ENCODE data around the gene TMEM121. TPM values are rescaled to one million over a fixed set of nuclear protein-coding genes. Genes with fewer than 3 reads are reported as not detected.

TMEM121 gene
- total and polyA plus RNA-seq, 2 of the 4 experiments (the other 2 are of a cell fraction) = 2.7 to 6.3 TPM

DNA sequence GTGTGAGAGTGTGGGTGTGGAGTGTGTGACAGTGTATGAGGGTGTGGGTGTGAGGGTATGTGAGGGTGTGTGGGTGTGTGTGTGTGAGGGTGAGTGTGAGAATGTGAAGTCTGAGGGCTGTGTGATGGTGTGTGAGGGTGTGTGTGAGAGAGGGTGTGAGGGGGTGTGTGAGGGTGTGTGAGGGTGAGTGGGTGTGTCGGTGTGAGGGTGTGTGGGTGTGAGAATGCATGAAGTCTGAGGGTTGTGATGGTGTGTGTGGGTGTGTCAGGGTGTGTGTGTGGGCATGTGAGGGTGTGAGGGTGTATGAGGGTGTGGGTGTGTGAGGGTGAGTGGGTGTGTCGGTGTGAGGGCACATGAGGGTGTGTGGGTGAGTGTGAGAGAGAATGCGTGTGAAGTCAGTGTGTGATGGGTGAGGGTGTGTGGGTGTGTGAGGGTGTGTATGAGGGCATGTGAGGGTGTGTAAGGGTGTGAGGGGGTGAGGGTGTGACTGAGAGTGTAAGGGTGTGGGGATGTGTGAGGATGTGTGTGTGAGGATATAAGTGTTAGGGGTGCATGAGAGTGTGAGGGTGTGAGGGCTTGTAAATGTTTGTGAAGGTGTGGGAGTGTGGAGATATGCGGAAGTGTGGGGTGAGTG, 36.4 kb downstream of the TMEM121 start:
- no TSS peak for BruUV-seq (replicated peaks)
- no peak for DNase-seq
- H3K9me3 ChIP-seq (ENCODE audit: control insufficient read depth, insufficient read depth, low read length) = peaks cover 4% of the 10 kb centered on the region; the same call in 1 of the 2 replicates
- H3K4me2 ChIP-seq (ENCODE audit: low read depth, low read length) = no peak overlapping the region
- H2BK120ac ChIP-seq (ENCODE audit: low read depth, low read length) = no peak overlapping the region
- no peak overlapping the region for H3K14ac ChIP-seq (replicated peaks; ENCODE audit: low read depth, low read length)
- no peaks in the 10 kb centered on the region for H3K9me1 ChIP-seq (ENCODE audit: insufficient read depth, low read length)
- no peak overlapping the region for H3K27ac ChIP-seq (ENCODE audit: insufficient read depth, low read length)
- no peak overlapping the region for H2BK20ac ChIP-seq (ENCODE audit: low read depth, low read length)
- no peak for TF ChIP-seq CEBPB (IDR thresholded peaks at IDR 0.05; ENCODE audit: low read depth, low read length)
- H2BK5ac ChIP-seq (ENCODE audit: low read depth, low read length, poor library complexity, severe bottlenecking) = peak overlapping the region; percentile 50
- no peak overlapping the region for H3K9ac ChIP-seq (ENCODE audit: low read depth, low read length)
- H4K8ac ChIP-seq (ENCODE audit: low read depth in 2 of 2, low read length in 2 of 2) = no peak overlapping the region
- H2BK15ac ChIP-seq (ENCODE audit: low read depth, low read length) = no peak overlapping the region
- in situ Hi-C loops (cut with MboI; ENCODE audit: low sequenced_read_pairs) (no loop called here), dilution Hi-C loops (cut with HindIII; ENCODE audit: low sequenced_read_pairs, unreplicated experiment) (no loop called here), intact Hi-C loops (cut with micrococcal nuclease) (no loop called here)
- H4K91ac ChIP-seq (ENCODE audit: insufficient read depth, low read depth, low read length) = no peak overlapping the region
- ChIA-PET CTCF (no interaction called here), POLR2A (ENCODE audit: unreplicated experiment) (no interaction called here)
- H3K27me3 ChIP-seq (ENCODE audit: control insufficient read depth, insufficient read depth, low read length) = no peaks in the 10 kb centered on the region
- H3K23ac ChIP-seq (ENCODE audit: low read depth, low read length) = no peak overlapping the region
- no peaks in the 10 kb centered on the region for H3K4me1 ChIP-seq (ENCODE audit: control insufficient read depth, insufficient read depth, low read length)
- no peak for ATAC-seq (ENCODE audit: low read depth)
- no peaks in the 10 kb centered on the region for H3K79me1 ChIP-seq (ENCODE audit: low read depth in 1 of 2, low read length in 2 of 2)
- no peak overlapping the region for H3K4me3 ChIP-seq (ENCODE audit: insufficient read depth, low read depth, low read length)
- WGBS, 2 experiments (ENCODE audit: extremely low coverage in 2 of 2, insufficient read length in 1 of 2) = 86 to 100% methylated on average over 1 to 4 of the region's 4 CpGs
- H2AK5ac ChIP-seq (ENCODE audit: low read depth, low read length) = no peak overlapping the region
- H3K36me3 ChIP-seq (ENCODE audit: control insufficient read depth, insufficient read depth, low read length) = no peaks in the 10 kb centered on the region
- H2AFZ ChIP-seq (replicated peaks; ENCODE audit: low read length, poor library complexity) = no peak overlapping the region
- H3K4ac ChIP-seq (ENCODE audit: low read depth, low read length) = no peak overlapping the region
- no peak overlapping the region for H2AK9ac ChIP-seq (replicated peaks; ENCODE audit: low read depth, low read length, poor library complexity)
- H4K20me1 ChIP-seq (ENCODE audit: insufficient read depth, low read length) = no peaks in the 10 kb centered on the region
- H3K18ac ChIP-seq (ENCODE audit: low read depth, low read length) = no peak overlapping the region
- no peak overlapping the region for H3K56ac ChIP-seq (ENCODE audit: extremely low read depth, insufficient read depth, low read length)
- H4K5ac ChIP-seq (ENCODE audit: low read depth, low read length) = no peak overlapping the region

Data from IMR-90 (cell line).